OCI-LY7 (cell line): ENCODE results near the gene WDFY4. TPM values are rescaled to one million over a fixed set of nuclear protein-coding genes. Genes with fewer than 3 reads are reported as not detected.

Source experiments
- BruUV-seq: library from RNA; stranded (reverse); fragments of 400-500 nt; replicated peaks from 2 replicates; lab custom pipeline; 2021; lab: Mats Ljungman, UMichigan
- CTCF ChIA-PET: fragments of 300-600 bp; sonication (Branson Sonifier 250); formaldehyde crosslinking; loops from one replicate; lab custom pipeline; 2022; ENCODE audit warnings: antibody characterized with exemption; ENCODE audit not compliant: unreplicated experiment; lab: Charles Lee
- POLR2A ChIA-PET: fragments of 300-600 bp; sonication (Branson Sonifier 250); formaldehyde crosslinking; loops from one replicate; lab custom pipeline; 2022; ENCODE audit warnings: antibody characterized with exemption; lab: Charles Lee
- DNase-seq: peaks from one replicate; pipeline ENCODE4 v3.0.0-alpha.2; 2015; ENCODE audit warnings: low spot score
- H2AFZ ChIP-seq: fragments of 200-600 bp; sonication (generic), shearing (Covaris generic); 2 replicates; pipeline ENCODE4 v1.6.1; 2014; ENCODE audit warnings: mild to moderate bottlenecking, antibody characterized with exemption, low read length, moderate library complexity
- H3K27ac ChIP-seq: fragments of 200-600 bp; sonication (generic); 2 replicates; pipeline ENCODE4 v1.5.1; 2014; ENCODE audit warnings: mixed run types, low read depth, mild to moderate bottlenecking, moderate library complexity, low read length, inconsistent platforms; ENCODE audit not compliant: poor library complexity, severe bottlenecking
- H3K36me3 ChIP-seq: fragments of 200-600 bp; sonication (generic); 2 replicates; pipeline ENCODE4 v1.6.1; 2014; ENCODE audit warnings: mild to moderate bottlenecking, antibody characterized with exemption, low read length, moderate library complexity, mixed read lengths; ENCODE audit not compliant: insufficient read depth
- H3K4me1 ChIP-seq: fragments of 200-600 bp; sonication (generic); 2 replicates; pipeline ENCODE4 v1.5.1; 2014; ENCODE audit warnings: mild to moderate bottlenecking, low read length; ENCODE audit not compliant: insufficient read depth, poor library complexity, severe bottlenecking
- H3K4me2 ChIP-seq: fragments of 200-600 bp; sonication (generic); 2 replicates; pipeline ENCODE4 v1.6.1; 2014; ENCODE audit warnings: mild to moderate bottlenecking, low read length
- H3K4me3 ChIP-seq: fragments of 200-600 bp; sonication (generic); 2 replicates; pipeline ENCODE4 v1.5.1; 2014; ENCODE audit warnings: mild to moderate bottlenecking, low read depth, low read length; ENCODE audit not compliant: poor library complexity, severe bottlenecking
- H3K79me2 ChIP-seq: fragments of 200-600 bp; sonication (generic); 2 replicates; pipeline ENCODE4 v1.6.1; 2016; ENCODE audit warnings: low read depth, mild to moderate bottlenecking, low read length, moderate library complexity, mixed read lengths; ENCODE audit not compliant: insufficient read depth
- H3K9me2 ChIP-seq: fragments of 200-600 bp; sonication (generic); 2 replicates; pipeline ENCODE4 v1.6.1; 2016; ENCODE audit warnings: mild to moderate bottlenecking, low read length, mixed read lengths; ENCODE audit not compliant: insufficient read depth
- H3K9me3 ChIP-seq: fragments of 200-600 bp; sonication (generic); 2 replicates; pipeline ENCODE4 v1.6.1; 2014; ENCODE audit warnings: mild to moderate bottlenecking, mixed run types, low read length, mixed read lengths
- H4K20me1 ChIP-seq: fragments of 200-600 bp; sonication (generic); 2 replicates; pipeline ENCODE4 v1.6.1; 2014; ENCODE audit warnings: mild to moderate bottlenecking, antibody characterized with exemption, low read length, moderate library complexity, mixed read lengths; ENCODE audit not compliant: insufficient read depth
- EZH2phosphoT487 ChIP-seq: fragments of 200-600 bp; sonication (generic); IDR thresholded peaks from 2 replicates; pipeline ENCODE4 v1.6.1; 2018; ENCODE audit warnings: low read depth, borderline replicate concordance, mild to moderate bottlenecking, mixed run types, antibody characterized with exemption, low read length, moderate library complexity, mixed read lengths
- intact Hi-C: fragments of 100-400 bp; cut with micrococcal nuclease; formaldehyde crosslinking; loops from one replicate; pipeline ENCODE4 v1.10.0; 2022; ENCODE audit not compliant: unreplicated experiment
- total RNA-seq, 2 experiments: library from RNA; depleted of rRNA in 1 of 2; stranded (reverse); fragments of >200 nt in 1 of 2; shearing (Covaris generic) in 1 of 2; gene quantifications; 2 replicates each; pipeline ENCODE4 v1.2.3, GENCODE V29; 2014 to 2022
- TF ChIP-seq, protein P1 (sequence below): fragments of 200-600 bp; sonication (generic); conservative IDR thresholded peaks from 2 replicates; pipeline ENCODE4 v1.5.1; 2014; ENCODE audit warnings: mild to moderate bottlenecking, antibody characterized with exemption, low read length, moderate library complexity, mixed read lengths

Gene WDFY4
- total RNA-seq, 2 experiments from 2014 or later: 51.5 to 85.6 TPM

- intact Hi-C loops: no loop called here
- H3K4me2 ChIP-seq: no peak overlapping the region
- CTCF ChIA-PET: no interaction called here
- H3K36me3 ChIP-seq: peaks cover 83% of the 10 kb centered on the region
- DNase-seq: no peak
- no peak overlapping the region for H3K27ac ChIP-seq
- no peaks in the 10 kb centered on the region for H3K9me2 ChIP-seq
- no peak overlapping the region for H3K4me3 ChIP-seq
- TF ChIP-seq, protein P1, sequence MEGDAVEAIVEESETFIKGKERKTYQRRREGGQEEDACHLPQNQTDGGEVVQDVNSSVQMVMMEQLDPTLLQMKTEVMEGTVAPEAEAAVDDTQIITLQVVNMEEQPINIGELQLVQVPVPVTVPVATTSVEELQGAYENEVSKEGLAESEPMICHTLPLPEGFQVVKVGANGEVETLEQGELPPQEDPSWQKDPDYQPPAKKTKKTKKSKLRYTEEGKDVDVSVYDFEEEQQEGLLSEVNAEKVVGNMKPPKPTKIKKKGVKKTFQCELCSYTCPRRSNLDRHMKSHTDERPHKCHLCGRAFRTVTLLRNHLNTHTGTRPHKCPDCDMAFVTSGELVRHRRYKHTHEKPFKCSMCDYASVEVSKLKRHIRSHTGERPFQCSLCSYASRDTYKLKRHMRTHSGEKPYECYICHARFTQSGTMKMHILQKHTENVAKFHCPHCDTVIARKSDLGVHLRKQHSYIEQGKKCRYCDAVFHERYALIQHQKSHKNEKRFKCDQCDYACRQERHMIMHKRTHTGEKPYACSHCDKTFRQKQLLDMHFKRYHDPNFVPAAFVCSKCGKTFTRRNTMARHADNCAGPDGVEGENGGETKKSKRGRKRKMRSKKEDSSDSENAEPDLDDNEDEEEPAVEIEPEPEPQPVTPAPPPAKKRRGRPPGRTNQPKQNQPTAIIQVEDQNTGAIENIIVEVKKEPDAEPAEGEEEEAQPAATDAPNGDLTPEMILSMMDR: no peak
- no peak for TF ChIP-seq EZH2phosphoT487
- POLR2A ChIA-PET: interaction anchor here (0.6 to 1.3 kb wide), 2 partner anchors 19 to 1681 kb away, joined by 3 read pairs; no protein-coding TSS in a partner anchor
- H3K4me1 ChIP-seq: no peaks in the 10 kb centered on the region
- H4K20me1 ChIP-seq: no peaks in the 10 kb centered on the region
- no TSS peak for BruUV-seq
- H2AFZ ChIP-seq: no peak overlapping the region
- H3K9me3 ChIP-seq: no peaks in the 10 kb centered on the region
- H3K79me2 ChIP-seq: no peaks in the 10 kb centered on the region
These were observed 211.1 kb downstream of the WDFY4 start for GRCh38 chr10:48895803-48896195.

DNA sequence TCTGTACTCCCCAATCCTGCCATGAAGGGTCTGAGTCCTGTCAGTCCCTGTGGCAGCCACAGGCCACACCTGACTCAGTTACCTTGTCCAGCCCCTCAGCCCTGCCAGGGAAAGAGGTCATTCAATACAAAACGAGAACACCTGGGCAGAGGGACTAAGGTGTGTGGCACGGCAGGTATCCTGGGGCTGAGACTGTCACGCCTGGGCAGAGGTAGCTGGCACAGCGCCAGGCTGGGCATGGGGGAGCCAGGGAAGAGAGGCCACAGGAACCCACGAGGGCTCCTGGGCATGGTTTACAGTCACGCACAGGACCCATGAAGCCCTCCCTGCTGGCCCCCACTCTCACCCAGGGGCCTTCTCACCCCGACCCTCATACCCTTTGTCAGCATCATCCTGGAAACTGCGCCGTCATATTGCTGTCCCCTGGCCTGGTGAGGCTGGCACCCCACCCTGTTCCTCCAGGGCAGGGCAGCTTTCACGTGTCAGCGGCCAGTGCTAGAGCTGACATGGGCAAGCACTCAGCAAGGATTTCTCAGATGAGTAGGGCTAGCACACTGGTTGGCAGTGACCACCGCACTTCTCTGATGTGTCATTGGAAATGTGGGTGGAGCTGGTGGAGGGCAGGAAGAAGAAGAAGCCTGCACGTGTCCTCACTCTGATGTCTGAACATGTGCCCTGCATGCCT, 212.2 kb downstream of the WDFY4 start:
- Histone ChIP-seq H3K4me2 (no peak overlapping the region), H3K27ac (no peak overlapping the region), H3K9me3 (no peaks in the 10 kb centered on the region), H3K79me2 (no peaks in the 10 kb centered on the region), H4K20me1 (no peaks in the 10 kb centered on the region), H3K4me3 (no peak overlapping the region), H2AFZ (no peak overlapping the region), H3K9me2 (no peaks in the 10 kb centered on the region), H3K4me1 (no peaks in the 10 kb centered on the region), H3K36me3 (peaks cover 83% of the 10 kb centered on the region)
- CTCF ChIA-PET: no interaction called here
- no TSS peak for BruUV-seq
- no peak for DNase-seq
- POLR2A ChIA-PET: interaction anchor here (0.5 to 0.6 kb wide), 2 partner anchors 31 to 307 kb away, joined by 3 read pairs; no protein-coding TSS in a partner anchor
- no peak for TF ChIP-seq EZH2phosphoT487
- TF ChIP-seq, protein P1: no peak
- intact Hi-C loops: no loop called here

- no peaks in the 10 kb centered on the region for H3K79me2 ChIP-seq
- no peak overlapping the region for H2AFZ ChIP-seq
- no TSS peak for BruUV-seq
- no peaks in the 10 kb centered on the region for H3K9me2 ChIP-seq
- no peaks in the 10 kb centered on the region for H4K20me1 ChIP-seq
- intact Hi-C loops: no loop called here
- H3K4me2 ChIP-seq: no peak overlapping the region
- DNase-seq: no peak
- peaks cover 83% of the 10 kb centered on the region for H3K36me3 ChIP-seq
- CTCF ChIA-PET: no interaction called here
- H3K4me3 ChIP-seq: no peak overlapping the region
- H3K4me1 ChIP-seq: no peaks in the 10 kb centered on the region
- TF ChIP-seq EZH2phosphoT487: no peak
- TF ChIP-seq, protein P1: no peak
- H3K27ac ChIP-seq: no peak overlapping the region
- POLR2A ChIA-PET: interaction anchor here (0.6 kb wide), 1 partner anchor 30 kb away, joined by 3 read pairs; no protein-coding TSS in a partner anchor
- H3K9me3 ChIP-seq: no peaks in the 10 kb centered on the region
These were observed 212.7 kb downstream of the WDFY4 start for GRCh38 chr10:48897441-48897790.
